ENCODE results near the gene CNTNAP2. TPM values are rescaled to one million over a fixed set of nuclear protein-coding genes. Genes with fewer than 3 reads are reported as not detected.

The CNTNAP2 gene
- total RNA-seq, 2 experiments from 2014 or later, result not detected

GRCh38 chr7:146948703-146949102 is 832.1 kb downstream of the CNTNAP2 start:
- ATAC-seq (ENCODE audit: poor library complexity), result no peak
- no peak overlapping the region for H3K4me3 Mint-ChIP-seq

DNA sequence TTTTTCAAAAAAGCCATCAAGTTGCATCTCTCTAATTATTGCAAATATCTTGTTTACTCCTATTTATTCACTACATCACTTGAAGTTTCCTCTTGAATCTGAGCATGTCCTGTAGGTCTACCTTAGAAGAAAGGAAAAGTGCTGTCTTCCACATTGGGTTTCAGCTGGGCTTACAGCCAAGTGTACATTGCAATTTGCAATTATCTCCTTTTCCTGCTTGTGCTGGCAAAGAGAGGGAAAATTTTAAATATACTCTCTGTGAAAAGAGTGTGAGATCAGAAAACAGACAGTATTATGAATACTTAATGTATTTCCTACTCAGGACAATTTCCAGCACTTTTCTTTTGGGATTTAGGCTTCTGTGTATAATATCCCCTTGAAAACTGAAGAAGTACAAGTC is 839.7 kb downstream of the CNTNAP2 start:
- TF ChIP-seq CTCF (IDR thresholded peaks at IDR 0.05), result no peak
- CTCF ChIA-PET, result no interaction called here
- no peaks in the 10 kb centered on the region for H3K4me1 ChIP-seq (ENCODE audit: insufficient read depth, low read length)
- peaks cover 0 to 11% of the 10 kb centered on the region in 2 experiments for H3K9me3 ChIP-seq (ENCODE audit: control insufficient read depth in 1 of 2, insufficient read depth in 1 of 2, low read length in 2 of 2)
- no peaks in the 10 kb centered on the region for H3K36me3 ChIP-seq (ENCODE audit: insufficient read depth, low read length)
- Mint-ChIP-seq H3K9me3 (peaks cover 3% of the 10 kb centered on the region), H3K27me3 (no peaks in the 10 kb centered on the region), H3K4me3 (no peak overlapping the region), H3K27ac (no peak overlapping the region), H3K4me1 (ENCODE audit: low read depth) (no peaks in the 10 kb centered on the region), H3K36me3 (ENCODE audit: low read depth) (no peaks in the 10 kb centered on the region)
- no peaks in the 10 kb centered on the region for H3K27me3 ChIP-seq (ENCODE audit: control insufficient read depth in 1 of 2, insufficient read depth in 2 of 2, low read length in 2 of 2)
- POLR2A ChIA-PET, result no interaction called here
- DNase-seq (no peak), ATAC-seq (ENCODE audit: poor library complexity) (no peak)
- H3K27ac ChIP-seq (ENCODE audit: low read depth in 1 of 2, low read length in 2 of 2), result no peak overlapping the region
- H3K4me3 ChIP-seq (ENCODE audit: low read length), result no peak overlapping the region
- intact Hi-C loops (cut with DNase I, micrococcal nuclease), result no loop called here

More at GRCh38 chr7:146948703-146949102, 832.1 kb downstream of the CNTNAP2 start:
- intact Hi-C loops (cut with DNase I, micrococcal nuclease), result no loop called here
- no peaks in the 10 kb centered on the region for H3K27me3 Mint-ChIP-seq
- ChIA-PET CTCF (no interaction called here), POLR2A (no interaction called here)
- Histone ChIP-seq H3K9me3 (ENCODE audit: control insufficient read depth in 1 of 2, insufficient read depth in 1 of 2, low read length in 2 of 2) (peaks cover 0 to 4% of the 10 kb centered on the region in 2 experiments), H3K4me3 (ENCODE audit: low read length) (no peak overlapping the region), H3K4me1 (ENCODE audit: insufficient read depth, low read length) (no peaks in the 10 kb centered on the region), H3K27ac (ENCODE audit: low read depth in 1 of 2, low read length in 2 of 2) (no peak overlapping the region), H3K36me3 (ENCODE audit: insufficient read depth, low read length) (no peaks in the 10 kb centered on the region), H3K27me3 (ENCODE audit: control insufficient read depth in 1 of 2, insufficient read depth in 2 of 2, low read length in 2 of 2) (no peaks in the 10 kb centered on the region)
- peaks cover 5% of the 10 kb centered on the region for H3K9me3 Mint-ChIP-seq
- no peaks in the 10 kb centered on the region for H3K36me3 Mint-ChIP-seq (ENCODE audit: low read depth)
- no peak for TF ChIP-seq CTCF (IDR thresholded peaks at IDR 0.05)
- DNase-seq, result no peak
- H3K4me1 Mint-ChIP-seq (ENCODE audit: low read depth), result no peaks in the 10 kb centered on the region
- no peak overlapping the region for H3K27ac Mint-ChIP-seq

GRCh38 chr7:146956853-146957252 is 840.3 kb downstream of the CNTNAP2 start:
- no peak for ATAC-seq (ENCODE audit: poor library complexity)
- H3K4me3 ChIP-seq (ENCODE audit: low read length), result no peak overlapping the region
- CTCF ChIA-PET, result no interaction called here

More at GRCh38 chr7:146956853-146957252, 840.3 kb downstream of the CNTNAP2 start:
- H3K36me3 ChIP-seq (ENCODE audit: insufficient read depth, low read length), result no peaks in the 10 kb centered on the region
- no peaks in the 10 kb centered on the region for H3K27me3 ChIP-seq (ENCODE audit: control insufficient read depth in 1 of 2, insufficient read depth in 2 of 2, low read length in 2 of 2)
- H3K9me3 ChIP-seq (ENCODE audit: control insufficient read depth in 1 of 2, insufficient read depth in 1 of 2, low read length in 2 of 2), result peaks cover 0 to 11% of the 10 kb centered on the region in 2 experiments
- no peaks in the 10 kb centered on the region for H3K36me3 Mint-ChIP-seq (ENCODE audit: low read depth)
- no peak for TF ChIP-seq CTCF (IDR thresholded peaks at IDR 0.05)
- no peak overlapping the region for H3K4me3 Mint-ChIP-seq
- peaks cover 3% of the 10 kb centered on the region for H3K9me3 Mint-ChIP-seq
- H3K27ac ChIP-seq (ENCODE audit: low read depth in 1 of 2, low read length in 2 of 2), result no peak overlapping the region
- no peak for DNase-seq
- H3K4me1 Mint-ChIP-seq (ENCODE audit: low read depth), result no peaks in the 10 kb centered on the region
- POLR2A ChIA-PET, result no interaction called here
- H3K27ac Mint-ChIP-seq, result no peak overlapping the region
- H3K27me3 Mint-ChIP-seq, result no peaks in the 10 kb centered on the region
- H3K4me1 ChIP-seq (ENCODE audit: insufficient read depth, low read length), result no peaks in the 10 kb centered on the region
- intact Hi-C loops (cut with DNase I, micrococcal nuclease), result no loop called here

Measured in CD4-positive, alpha-beta T cell (primary cell).